ENCODE data around the gene MYH11.

- TF ChIP-seq CTCF (conservative IDR thresholded peaks at IDR 0.05 in 1 of 2, IDR thresholded peaks at IDR 0.05 in 1 of 2; ENCODE audit: extremely low read depth in 1 of 2, insufficient read depth in 1 of 2, low read depth in 1 of 2, low read length in 2 of 2) (no peak), EZH2 (IDR thresholded peaks at IDR 0.05; ENCODE audit: borderline replicate concordance, low read length) (no peak)
Observed at GRCh38 chr16:15708096-15708495, 148.7 kb downstream of the MYH11 start.

Data from mammary epithelial cell (primary cell).